Activated gamma-delta T cell treated with anti-CD3 and anti-CD28 coated beads, Interleukin-2, amount 50 U/mL, for 16 hours (primary cell): ENCODE results near the gene GMPPA.

Experiments used
- DNase-seq: peaks from one replicate; pipeline ENCODE4 v3.0.0-alpha.2; 2020; ENCODE audit warnings: low read depth

Gene GMPPA

DNA sequence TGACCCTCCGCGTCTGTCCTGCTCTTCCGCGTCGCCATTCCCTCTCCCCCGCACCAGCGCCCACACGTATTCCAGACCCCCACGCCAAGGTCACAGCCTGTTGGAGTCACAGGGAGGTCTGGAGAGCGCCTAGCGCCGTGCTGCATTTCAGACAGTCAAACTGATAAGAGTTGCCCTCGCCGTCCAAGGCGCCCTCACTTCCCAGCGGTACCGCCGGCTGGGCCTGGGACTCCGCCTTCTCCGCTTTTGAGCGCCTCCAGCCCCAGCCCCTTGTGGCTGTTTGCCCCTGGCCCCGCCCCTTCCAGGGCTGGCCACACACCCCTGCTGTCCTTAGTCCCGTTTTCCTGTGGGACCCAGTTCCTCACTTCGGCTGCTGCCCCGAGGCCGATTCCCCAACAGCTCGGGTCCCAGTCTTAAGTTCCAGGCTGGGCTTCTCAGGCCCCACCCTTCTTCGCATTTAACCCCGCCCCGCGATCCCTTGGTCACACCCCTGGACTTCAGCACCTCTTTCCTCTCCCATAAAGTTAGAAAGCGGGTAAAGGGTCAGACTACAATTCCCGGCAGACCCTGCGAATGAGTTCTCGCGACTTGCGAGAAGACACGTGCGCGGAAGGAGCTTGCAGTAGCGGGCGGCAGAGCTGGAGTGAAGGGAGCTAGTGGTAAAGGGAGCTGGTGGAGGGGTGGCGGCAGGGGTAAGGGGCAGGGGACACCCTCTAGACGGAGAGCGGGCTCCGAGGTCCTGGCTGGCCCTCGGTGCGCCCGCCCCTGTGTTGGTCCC is at the start of gene GMPPA:
Gene GMPPA, plus strand, starts transcription at position 612 of the 778 bp plus-strand sequence. CDS start 1,085 bp downstream, outside the sequence.
- peak; percentile 85 for DNase-seq

- no peak for DNase-seq
These were observed 49.1 kb upstream of the GMPPA start for GRCh38 chr2:219449609-219450008.

DNA sequence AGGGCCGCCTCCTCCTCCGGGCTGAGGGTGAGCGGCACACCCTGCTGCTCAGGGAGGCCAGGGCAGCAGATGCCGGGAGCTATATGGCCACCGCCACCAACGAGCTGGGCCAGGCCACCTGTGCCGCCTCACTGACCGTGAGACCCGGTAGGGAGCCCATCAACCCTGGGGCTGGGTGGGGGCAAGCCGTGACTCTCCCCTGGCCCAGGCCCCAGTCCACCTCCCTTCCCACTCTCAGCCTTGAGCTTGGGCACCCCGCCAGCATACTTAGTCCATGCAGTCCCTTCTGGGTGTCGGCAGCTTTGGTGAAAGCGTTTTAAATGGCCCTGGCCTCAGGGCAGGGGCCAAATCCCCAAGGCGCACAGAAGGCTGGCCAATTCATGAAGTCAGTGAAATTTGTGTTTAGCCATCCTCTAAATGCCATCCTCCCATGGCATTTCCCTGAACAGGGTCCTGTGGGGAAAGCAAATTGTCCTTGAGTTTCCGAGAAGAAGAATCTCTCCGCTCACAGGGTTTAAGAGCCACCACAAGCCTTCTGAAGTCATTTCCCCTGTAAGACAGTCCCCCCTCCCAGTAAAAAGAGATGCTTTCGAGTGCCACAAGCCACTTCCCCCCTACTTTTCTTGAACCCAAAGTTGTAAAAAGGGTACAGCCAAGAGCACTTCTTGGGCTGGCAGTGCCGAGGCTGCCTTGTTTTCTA is 46.9 kb upstream of the GMPPA start:
- no peak for DNase-seq

DNA sequence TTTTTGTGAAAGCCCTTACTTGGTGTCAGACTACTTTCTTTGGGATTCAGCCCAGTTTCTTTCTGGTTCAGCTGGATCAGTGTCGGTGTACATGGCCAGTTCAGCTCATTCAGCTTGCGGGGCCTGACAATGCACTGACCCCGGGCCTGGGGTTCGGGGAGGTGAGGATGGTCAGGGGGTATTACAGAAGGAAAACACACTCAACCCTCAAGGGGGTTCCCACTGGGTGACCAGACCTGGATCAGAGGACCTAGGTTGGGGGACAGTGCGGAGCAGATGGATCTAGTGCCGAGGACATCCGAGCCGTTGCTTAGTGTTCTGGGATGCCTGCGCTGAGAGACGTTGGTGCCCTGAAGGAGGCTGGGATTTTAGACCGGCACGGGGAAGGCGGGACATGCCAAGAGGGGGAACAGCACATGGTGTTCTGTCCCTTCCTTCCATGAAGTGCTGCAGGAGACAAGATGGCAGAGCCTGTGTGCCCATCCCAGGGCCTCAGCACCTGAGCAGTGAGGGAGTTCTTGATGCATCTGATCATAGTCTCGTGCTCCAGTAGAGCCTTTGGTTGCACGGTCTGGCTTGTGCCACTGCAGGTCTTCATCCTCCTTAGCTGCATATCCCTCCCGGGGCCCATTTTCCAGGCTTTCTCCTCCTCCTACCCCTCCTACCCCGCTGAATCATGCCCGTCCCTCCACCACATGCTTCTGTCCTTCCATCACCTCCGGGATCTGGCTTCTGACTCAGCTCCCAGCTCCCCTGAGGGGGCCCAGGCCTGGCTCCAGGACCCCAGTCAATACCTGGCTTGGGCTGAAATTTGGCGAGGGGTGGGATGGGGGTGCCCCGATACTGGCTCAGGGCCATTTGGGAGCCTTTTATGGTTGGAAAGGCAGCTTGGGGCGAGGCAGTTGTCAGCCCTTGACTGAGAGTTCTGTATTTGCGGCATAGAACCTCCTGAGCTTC is 46.1 kb upstream of the GMPPA start:
- no peak for DNase-seq

DNA sequence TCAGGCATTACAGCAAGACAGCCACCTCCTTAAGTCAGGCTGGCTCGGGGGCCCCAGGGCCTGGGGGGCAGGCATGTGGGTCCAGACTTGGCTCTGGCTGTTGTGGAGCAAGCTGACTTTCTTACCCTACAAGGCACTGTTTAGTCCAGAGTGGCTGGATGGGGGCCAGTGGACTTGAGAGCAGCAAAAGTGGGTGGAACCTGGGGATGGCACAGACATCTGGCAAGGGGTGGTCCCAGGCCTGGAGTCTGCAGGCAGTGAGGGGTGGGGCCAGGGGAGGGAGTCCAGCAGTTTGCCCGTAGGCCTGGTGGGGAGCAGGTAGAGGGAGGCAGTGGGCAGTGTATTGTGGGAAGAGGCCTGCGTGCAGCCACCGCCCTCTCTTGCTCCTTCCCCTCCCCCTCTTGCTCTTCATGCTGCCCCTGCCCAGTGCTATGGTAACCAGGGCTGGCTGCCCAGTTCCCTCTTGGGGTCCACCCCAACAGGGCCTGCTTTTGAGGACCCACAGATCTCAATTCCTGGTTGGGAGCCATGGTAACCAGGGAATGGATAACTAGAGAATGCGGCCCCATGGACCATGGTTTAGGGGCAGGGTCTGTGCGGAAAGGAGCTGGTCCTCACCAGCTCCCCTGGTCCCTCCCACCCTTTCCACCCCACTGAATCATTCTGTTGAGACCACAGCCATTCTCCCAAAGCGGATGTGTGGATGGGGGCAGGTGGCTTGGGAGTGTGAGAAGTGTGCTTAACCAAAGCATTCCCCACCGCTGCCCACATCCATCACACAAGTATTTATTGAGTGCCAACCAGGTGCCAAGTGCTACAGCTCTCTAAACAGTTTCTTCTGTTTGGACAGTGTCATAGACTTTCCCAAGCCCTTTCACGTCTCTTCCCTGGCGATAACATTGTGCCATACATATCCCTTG is 44.8 kb upstream of the GMPPA start:
- DNase-seq: no peak

DNA sequence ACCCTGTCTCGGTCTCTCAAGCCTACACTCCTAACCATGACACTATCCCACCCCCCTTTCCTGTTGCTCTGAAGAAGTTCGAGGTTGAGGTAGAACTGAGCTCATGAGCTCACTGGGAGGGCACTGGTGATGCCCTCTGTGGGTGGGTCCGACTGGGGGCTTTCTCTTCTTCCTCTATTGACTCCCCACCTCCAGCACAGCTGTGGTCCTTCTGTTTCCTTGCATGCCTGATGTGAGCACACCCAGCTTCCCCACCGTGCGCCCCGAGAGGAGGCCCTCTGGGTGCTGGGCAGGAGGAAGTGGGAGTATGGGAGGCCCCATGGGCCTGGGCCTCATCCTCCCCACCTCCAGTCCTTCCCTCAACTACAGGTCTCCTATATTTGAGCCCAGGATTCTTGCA is 43.1 kb upstream of the GMPPA start:
- DNase-seq: no peak

DNA sequence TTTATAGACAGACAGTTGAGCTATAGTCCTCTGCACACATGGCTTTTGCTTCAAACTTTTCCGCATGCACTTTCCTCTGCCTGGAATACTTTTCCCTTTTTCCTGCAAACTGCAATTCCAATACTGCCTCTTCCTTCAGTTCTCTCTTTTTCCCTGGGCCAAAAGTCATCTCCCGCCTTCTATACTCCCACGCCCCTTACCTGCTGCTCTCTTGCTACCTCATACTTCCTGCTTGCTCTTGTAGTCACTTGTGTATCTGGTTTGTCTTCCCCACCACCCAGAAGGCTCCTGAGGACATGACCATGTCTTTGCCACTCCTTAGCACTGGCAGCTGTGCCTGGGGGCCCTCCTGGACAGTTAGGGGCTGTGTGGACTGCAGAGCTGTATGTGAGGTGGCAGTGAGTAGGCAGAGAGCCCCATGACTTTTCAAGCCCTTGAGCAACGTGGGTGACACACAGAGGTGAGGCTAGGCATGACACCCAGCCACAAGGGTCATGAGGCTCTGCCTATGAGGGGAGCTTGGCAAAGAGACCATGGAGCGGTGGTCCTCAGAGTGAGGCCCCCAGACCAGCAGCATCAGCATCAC is 40.8 kb upstream of the GMPPA start:
- DNase-seq: no peak

DNA sequence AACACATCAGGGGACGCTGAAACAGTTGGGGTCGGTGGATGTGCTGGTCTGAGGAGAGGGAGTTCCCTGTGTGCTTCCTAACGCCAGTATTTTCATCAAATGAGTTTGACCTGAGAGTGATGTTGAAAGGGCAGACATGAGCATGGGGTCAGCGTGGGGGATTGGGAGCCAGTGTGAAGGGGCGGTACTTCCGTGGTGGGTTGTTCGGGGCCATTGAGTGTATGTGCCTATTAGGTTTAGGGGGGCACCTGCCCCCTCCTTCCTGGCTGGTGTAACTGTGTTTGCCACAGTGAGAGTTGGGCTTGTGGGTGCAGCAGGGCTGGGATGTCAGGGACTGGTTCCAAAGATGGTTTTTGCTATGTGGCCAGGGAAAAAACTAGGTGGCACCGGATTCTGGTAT is 39.7 kb upstream of the GMPPA start:
- no peak for DNase-seq

GRCh38 chr2:219459460-219460311 is 39.0 kb upstream of the GMPPA start:
- DNase-seq: peak; percentile 34

GRCh38 chr2:219460424-219460926 is 38.2 kb upstream of the GMPPA start:
- DNase-seq: no peak

DNA sequence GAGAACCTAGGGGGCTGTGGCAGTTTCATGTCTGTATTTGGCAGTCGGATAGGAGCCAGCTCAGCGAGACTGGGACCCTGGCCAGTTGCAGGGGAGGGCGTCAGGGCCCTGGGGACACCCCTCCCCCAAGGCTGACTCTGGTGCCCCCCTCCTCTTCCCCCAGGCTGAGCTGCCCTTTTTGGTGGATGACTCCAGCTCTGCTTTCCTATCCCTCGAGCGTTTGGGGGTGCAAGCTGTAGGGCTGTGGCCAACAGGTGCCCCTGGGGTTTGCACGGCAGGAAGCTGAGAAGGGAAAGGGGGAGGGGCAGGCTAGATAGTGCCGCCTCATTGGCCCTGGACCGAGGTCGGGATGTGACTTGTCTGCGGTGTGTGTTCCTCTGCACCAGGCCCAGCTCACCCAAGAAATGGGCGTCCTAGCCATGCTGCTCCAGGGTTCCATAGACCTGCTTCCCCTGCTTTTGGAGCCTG is 37.6 kb upstream of the GMPPA start:
- DNase-seq: no peak

- DNase-seq: no peak
These were observed 37.0 kb upstream of the GMPPA start for GRCh38 chr2:219461669-219462068.

DNA sequence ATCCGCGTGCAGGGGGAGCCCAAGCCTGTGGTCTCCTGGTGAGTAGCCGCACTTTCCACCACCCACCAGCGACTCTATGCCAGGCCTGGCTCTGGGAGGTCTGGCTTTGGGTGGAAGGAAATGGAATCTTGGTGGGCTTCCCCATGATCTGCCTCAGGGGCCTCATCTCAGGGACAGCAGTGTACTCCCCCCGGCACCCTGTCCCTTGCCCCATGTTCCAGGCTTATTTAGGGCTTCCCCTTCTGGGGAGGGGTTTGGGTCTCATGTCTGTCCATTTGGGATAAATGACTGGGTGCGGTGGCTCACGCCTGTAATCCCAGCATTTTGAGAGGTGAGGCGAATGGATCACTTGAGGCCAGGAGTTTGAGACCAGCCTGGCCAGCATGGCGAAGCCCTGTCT is 36.3 kb upstream of the GMPPA start:
- DNase-seq: no peak

DNA sequence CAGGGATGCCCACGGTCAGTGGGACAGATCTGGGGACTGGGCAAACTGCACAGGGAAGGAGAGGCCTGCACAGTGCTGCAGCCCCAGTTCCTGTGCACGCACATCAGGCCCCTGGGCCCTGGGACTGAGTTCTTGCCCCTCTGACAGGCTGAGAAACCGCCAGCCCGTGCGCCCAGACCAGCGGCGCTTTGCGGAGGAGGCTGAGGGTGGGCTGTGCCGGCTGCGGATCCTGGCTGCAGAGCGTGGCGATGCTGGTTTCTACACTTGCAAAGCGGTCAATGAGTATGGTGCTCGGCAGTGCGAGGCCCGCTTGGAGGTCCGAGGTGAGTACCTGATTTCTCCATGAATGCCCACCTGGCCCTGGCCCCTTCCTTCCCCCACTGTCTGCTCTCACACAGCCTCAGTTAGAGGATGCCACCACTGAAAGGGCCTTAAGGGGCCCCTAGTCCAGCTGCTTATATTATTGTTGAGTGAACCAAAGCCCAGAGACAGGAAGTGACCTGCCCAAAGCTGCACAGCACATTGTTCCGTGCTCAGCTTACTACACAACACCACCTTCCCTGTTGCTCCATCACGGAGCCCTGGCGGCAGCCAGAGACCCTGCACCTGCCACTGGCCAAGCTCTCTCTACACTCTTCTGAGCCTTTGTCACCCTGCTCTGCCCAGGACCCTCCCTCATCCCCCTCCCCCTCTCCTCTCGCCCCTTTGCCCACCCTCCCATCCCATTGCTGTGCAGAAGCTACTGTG is 34.2 kb upstream of the GMPPA start:
- DNase-seq: no peak

DNA sequence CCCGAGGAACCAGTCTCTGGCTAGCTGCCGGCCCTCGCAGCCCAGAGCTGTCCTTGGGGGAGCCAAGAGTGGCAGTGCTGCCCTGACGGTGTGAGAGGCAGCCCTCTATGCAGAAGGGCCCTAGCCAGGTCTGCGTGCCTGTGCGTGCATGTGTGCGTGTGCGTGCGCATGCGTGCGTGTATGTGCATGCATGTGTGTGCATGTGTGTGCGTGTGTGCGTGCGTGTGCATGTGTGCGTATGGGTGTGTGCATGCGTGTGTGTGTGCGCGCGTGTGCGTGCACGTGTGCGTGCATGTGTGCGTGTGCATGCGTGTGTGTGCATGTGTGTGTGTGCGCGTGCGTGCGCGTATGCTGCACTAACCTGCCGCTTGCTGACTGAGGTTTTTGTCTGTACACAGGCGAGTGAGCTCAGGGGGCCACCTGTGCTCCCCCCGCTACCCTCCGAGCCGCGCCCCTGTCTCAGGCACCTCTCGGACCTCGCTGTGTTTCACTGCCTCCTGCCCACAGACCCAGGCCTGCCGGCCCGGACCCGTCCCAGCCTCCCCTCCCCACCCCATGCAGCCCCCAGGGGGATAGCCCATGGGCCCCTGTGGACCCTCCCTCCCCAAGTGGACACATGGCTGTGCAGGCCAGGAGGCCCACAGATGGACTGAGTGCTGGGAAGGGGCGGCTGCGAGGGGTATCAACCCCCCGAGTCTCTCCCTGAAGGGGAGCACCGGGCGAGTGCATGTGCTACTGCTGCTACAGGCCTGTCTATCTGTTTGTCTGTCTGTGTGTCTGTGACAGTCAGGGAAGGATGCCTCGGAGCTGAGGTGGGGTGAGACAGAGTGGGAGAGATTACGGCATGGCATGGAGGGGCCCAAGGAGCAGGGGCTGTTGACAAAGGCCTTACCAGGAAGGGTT is 32.8 kb upstream of the GMPPA start:
- no peak for DNase-seq

DNA sequence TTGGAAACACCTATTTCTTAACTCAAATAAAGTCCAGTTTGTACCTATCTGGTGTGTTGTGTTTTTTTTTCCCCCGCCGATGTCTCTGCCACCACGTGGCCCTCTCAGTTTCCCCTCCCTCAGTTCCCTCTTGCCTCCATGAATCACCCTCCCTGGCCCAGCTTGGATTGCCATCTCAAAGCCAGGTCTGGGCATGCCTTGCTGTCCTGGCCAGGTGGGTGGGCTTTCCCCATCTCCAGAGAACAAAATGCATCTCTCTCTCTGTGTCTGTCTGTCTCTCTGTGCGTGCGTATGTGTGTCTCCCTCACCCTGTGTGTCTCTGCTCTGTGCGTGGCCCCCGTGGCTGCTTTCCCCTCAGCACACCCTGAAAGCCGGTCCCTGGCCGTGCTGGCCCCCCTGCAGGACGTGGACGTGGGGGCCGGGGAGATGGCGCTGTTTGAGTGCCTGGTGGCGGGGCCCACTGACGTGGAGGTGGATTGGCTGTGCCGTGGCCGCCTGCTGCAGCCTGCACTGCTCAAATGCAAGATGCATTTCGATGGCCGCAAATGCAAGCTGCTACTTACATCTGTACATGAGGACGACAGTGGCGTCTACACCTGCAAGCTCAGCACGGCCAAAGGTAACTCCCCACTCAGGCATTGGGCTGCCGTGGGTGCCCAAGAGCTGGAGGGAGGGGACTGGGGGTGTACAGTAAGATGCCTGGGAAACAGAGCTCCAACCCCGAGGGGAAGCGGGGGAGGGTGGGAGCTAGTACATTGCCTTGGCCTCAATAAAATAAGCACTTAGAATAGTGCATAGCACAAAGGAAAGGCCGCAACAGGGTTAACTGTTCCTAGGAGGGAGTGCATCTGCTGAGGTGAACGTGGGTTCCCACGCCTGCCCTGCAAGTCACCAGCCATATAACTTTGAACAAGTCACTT is 31.6 kb upstream of the GMPPA start:
- no peak for DNase-seq

GRCh38 chr2:219467736-219468075 is 31.0 kb upstream of the GMPPA start:
- DNase-seq: no peak
